WERI-Rb-1 (cell line): Measurements from ENCODE around the gene ITFG1.

Experiments used
- DNase-seq: peaks from one replicate; pipeline ENCODE4 v3.0.0-alpha.2; 2020
- H3K27ac ChIP-seq: fragments of 250-450 bp; sonication (Bioruptor Pico); 2 replicates; pipeline ENCODE4 v1.5.1; 2020; ENCODE audit warnings: mild to moderate bottlenecking, moderate library complexity
- H3K27me3 ChIP-seq: fragments of 250-450 bp; sonication (Bioruptor Pico); 2 replicates; pipeline ENCODE4 v1.5.1; 2021; ENCODE audit warnings: mild to moderate bottlenecking, low read depth, moderate library complexity; ENCODE audit not compliant: insufficient read depth, severe bottlenecking
- H3K36me3 ChIP-seq: fragments of 250-450 bp; sonication (Bioruptor Pico); 2 replicates; pipeline ENCODE4 v1.5.1; 2020; ENCODE audit warnings: mild to moderate bottlenecking, moderate library complexity
- H3K4me3 ChIP-seq: 2 replicates; pipeline ENCODE4 v1.5.1; 2011; ENCODE audit warnings: low read depth, mild to moderate bottlenecking, control low read depth, low read length
- H3K9me3 ChIP-seq: fragments of 250-450 bp; sonication (Bioruptor Pico); 2 replicates; pipeline ENCODE4 v1.5.1; 2021; ENCODE audit warnings: mild to moderate bottlenecking, moderate library complexity; ENCODE audit not compliant: severe bottlenecking
- CTCF ChIP-seq: IDR thresholded peaks from 2 replicates; pipeline ENCODE4 v1.5.1; 2011; ENCODE audit warnings: low read depth, mild to moderate bottlenecking, control low read depth, inconsistent platforms, low read length

The ITFG1 gene

GRCh38 chr16:47247690-47248089 is 213.2 kb downstream of the ITFG1 start:
- Histone ChIP-seq H3K36me3 (no peaks in the 10 kb centered on the region), H3K4me3 (no peak overlapping the region), H3K9me3 (no peaks in the 10 kb centered on the region), H3K27me3 (no peaks in the 10 kb centered on the region), H3K27ac (no peak overlapping the region)
- no peak for DNase-seq
- no peak for TF ChIP-seq CTCF

GRCh38 chr16:47244206-47244605 is 216.7 kb downstream of the ITFG1 start:
- DNase-seq = no peak
- no peak for TF ChIP-seq CTCF
- Histone ChIP-seq H3K9me3 (no peaks in the 10 kb centered on the region), H3K27ac (no peak overlapping the region), H3K4me3 (no peak overlapping the region), H3K27me3 (no peaks in the 10 kb centered on the region), H3K36me3 (no peaks in the 10 kb centered on the region)

- H3K36me3 ChIP-seq = no peaks in the 10 kb centered on the region
- no peaks in the 10 kb centered on the region for H3K27me3 ChIP-seq
- no peak overlapping the region for H3K27ac ChIP-seq
- no peak for TF ChIP-seq CTCF
- H3K4me3 ChIP-seq = no peak overlapping the region
- no peaks in the 10 kb centered on the region for H3K9me3 ChIP-seq
- no peak for DNase-seq
Observed at GRCh38 chr16:47241061-47241460, 219.8 kb downstream of the ITFG1 start.

GRCh38 chr16:47236716-47237115 is 224.1 kb downstream of the ITFG1 start:
- Histone ChIP-seq H3K27me3 (no peaks in the 10 kb centered on the region), H3K4me3 (no peak overlapping the region), H3K9me3 (no peaks in the 10 kb centered on the region), H3K36me3 (no peaks in the 10 kb centered on the region), H3K27ac (no peak overlapping the region)
- TF ChIP-seq CTCF = no peak
- DNase-seq = no peak

GRCh38 chr16:47230296-47230695 is 230.6 kb downstream of the ITFG1 start:
- no peaks in the 10 kb centered on the region for H3K9me3 ChIP-seq
- H3K27me3 ChIP-seq = no peaks in the 10 kb centered on the region
- no peak for DNase-seq
- no peaks in the 10 kb centered on the region for H3K36me3 ChIP-seq
- no peak for TF ChIP-seq CTCF
- no peak overlapping the region for H3K27ac ChIP-seq
- H3K4me3 ChIP-seq = no peak overlapping the region
